Measurements from ENCODE around the gene SELENOW. TPM values are rescaled to one million over a fixed set of nuclear protein-coding genes. Genes with fewer than 3 reads are reported as not detected.
"Not testable (repeated sequence)": the region's sequence is repeated elsewhere in the genome, so short reads cannot be mapped to it uniquely, and the experiment has no call there.

The SELENOW gene
- total and polyA plus RNA-seq, 4 donors = 319 to 1,551 (median 758) TPM

- intact Hi-C loops (cut with DNase I) = no loop called here
- Histone ChIP-seq H3K4me3 (ENCODE audit: low read length in 2 of 2) (no peak overlapping the region), H3K36me3 (ENCODE audit: control insufficient read depth in 1 of 2, insufficient read depth in 2 of 2, low read length in 1 of 2) (no peaks in the 10 kb centered on the region), H3K9me3 (ENCODE audit: control insufficient read depth, low read length) (no peaks in the 10 kb centered on the region), H3K4me1 (ENCODE audit: control insufficient read depth in 1 of 2, insufficient read depth in 2 of 2, low read length in 2 of 2) (no peaks in the 10 kb centered on the region), H3K27ac (ENCODE audit: low read depth in 1 of 2, low read length in 2 of 2) (no peak overlapping the region), H3K27me3 (ENCODE audit: control insufficient read depth in 1 of 2, insufficient read depth in 2 of 2, low read length in 1 of 2) (no peaks in the 10 kb centered on the region)
- 74 to 77% methylated on average over 14 of the region's 14 CpGs for WGBS, 2 donors
- ATAC-seq (ENCODE audit: low FRiP score) = no peak
- DNase-seq = no peak
Observed at GRCh38 chr19:47797996-47798903, 19.7 kb downstream of the SELENOW start.

- Histone ChIP-seq H3K4me3 (ENCODE audit: low read length in 2 of 2) (no peak overlapping the region), H3K9me3 (ENCODE audit: control insufficient read depth, low read length) (no peaks in the 10 kb centered on the region), H3K27me3 (ENCODE audit: control insufficient read depth in 1 of 2, insufficient read depth in 2 of 2, low read length in 1 of 2) (no peaks in the 10 kb centered on the region), H3K4me1 (ENCODE audit: control insufficient read depth in 1 of 2, insufficient read depth in 2 of 2, low read length in 2 of 2) (no peaks in the 10 kb centered on the region), H3K36me3 (ENCODE audit: control insufficient read depth in 1 of 2, insufficient read depth in 2 of 2, low read length in 1 of 2) (no peaks in the 10 kb centered on the region), H3K27ac (ENCODE audit: low read depth in 1 of 2, low read length in 2 of 2) (no peak overlapping the region)
- 74 to 77% methylated on average over 4 of the region's 4 CpGs for whole genome bisulfite sequencing, 2 donors
- intact Hi-C loops (cut with DNase I) = no loop called here
- ATAC-seq (ENCODE audit: low FRiP score) (no peak), DNase-seq (no peak)
Observed at GRCh38 chr19:47798904-47799266, 20.4 kb downstream of the SELENOW start.

GRCh38 chr19:47801270-47801669 is 22.8 kb downstream of the SELENOW start:
- no peak for ATAC-seq (ENCODE audit: low FRiP score)
- H3K36me3 ChIP-seq (ENCODE audit: control insufficient read depth in 1 of 2, insufficient read depth in 2 of 2, low read length in 1 of 2) = no peaks in the 10 kb centered on the region
- H3K27ac ChIP-seq (ENCODE audit: low read depth in 1 of 2, low read length in 2 of 2) = no peak overlapping the region
- H3K27me3 ChIP-seq (ENCODE audit: control insufficient read depth in 1 of 2, insufficient read depth in 2 of 2, low read length in 1 of 2) = no peaks in the 10 kb centered on the region
- no peaks in the 10 kb centered on the region for H3K4me1 ChIP-seq (ENCODE audit: control insufficient read depth in 1 of 2, insufficient read depth in 2 of 2, low read length in 2 of 2)
- 92 to 94% methylated on average over 4 of the region's 4 CpGs for WGBS, 2 donors
- no peak overlapping the region for H3K4me3 ChIP-seq (ENCODE audit: low read length in 2 of 2)
- no peaks in the 10 kb centered on the region for H3K9me3 ChIP-seq (ENCODE audit: control insufficient read depth, low read length)
- no peak for DNase-seq
- intact Hi-C loops (cut with DNase I) = no loop called here

- H3K9me3 ChIP-seq (ENCODE audit: control insufficient read depth, low read length) = no peaks in the 10 kb centered on the region
- WGBS, 2 donors = 81 to 84% methylated on average over 11 to 25 of the region's 25 CpGs
- H3K27me3 ChIP-seq (ENCODE audit: control insufficient read depth in 1 of 2, insufficient read depth in 2 of 2, low read length in 1 of 2) = no peaks in the 10 kb centered on the region
Observed at GRCh38 chr19:47802521-47803043, 24.1 kb downstream of the SELENOW start.

GRCh38 chr19:47803148-47803547 is 24.6 kb downstream of the SELENOW start:
- H3K9me3 ChIP-seq (ENCODE audit: control insufficient read depth, low read length); H3K36me3 ChIP-seq (ENCODE audit: control insufficient read depth in 1 of 2, insufficient read depth in 2 of 2, low read length in 1 of 2); H3K27me3 ChIP-seq (ENCODE audit: control insufficient read depth in 1 of 2, insufficient read depth in 2 of 2, low read length in 1 of 2); DNase-seq; ATAC-seq (ENCODE audit: low FRiP score); H3K4me1 ChIP-seq (ENCODE audit: control insufficient read depth in 1 of 2, insufficient read depth in 2 of 2, low read length in 2 of 2); H3K4me3 ChIP-seq (ENCODE audit: low read length in 2 of 2); intact Hi-C loops (cut with DNase I); H3K27ac ChIP-seq (ENCODE audit: low read depth in 1 of 2, low read length in 2 of 2): not testable (repeated sequence)
- WGBS, 2 donors = 68 to 75% methylated on average over 9 to 21 of the region's 21 CpGs

More at GRCh38 chr19:47802521-47803043, 24.1 kb downstream of the SELENOW start:
- ATAC-seq (ENCODE audit: low FRiP score) (peak; percentile 37), DNase-seq (no peak)
- Histone ChIP-seq H3K27ac (ENCODE audit: low read depth in 1 of 2, low read length in 2 of 2) (no peak overlapping the region), H3K36me3 (ENCODE audit: control insufficient read depth in 1 of 2, insufficient read depth in 2 of 2, low read length in 1 of 2) (no peaks in the 10 kb centered on the region), H3K4me1 (ENCODE audit: control insufficient read depth in 1 of 2, insufficient read depth in 2 of 2, low read length in 2 of 2) (no peaks in the 10 kb centered on the region), H3K4me3 (ENCODE audit: low read length in 2 of 2) (no peak overlapping the region)
- intact Hi-C loops (cut with DNase I) = no loop called here

- DNase-seq; H3K4me1 ChIP-seq (ENCODE audit: control insufficient read depth in 1 of 2, insufficient read depth in 2 of 2, low read length in 2 of 2); intact Hi-C loops (cut with DNase I); ATAC-seq (ENCODE audit: low FRiP score); H3K27ac ChIP-seq (ENCODE audit: low read depth in 1 of 2, low read length in 2 of 2); H3K9me3 ChIP-seq (ENCODE audit: control insufficient read depth, low read length); H3K27me3 ChIP-seq (ENCODE audit: control insufficient read depth in 1 of 2, insufficient read depth in 2 of 2, low read length in 1 of 2); H3K36me3 ChIP-seq (ENCODE audit: control insufficient read depth in 1 of 2, insufficient read depth in 2 of 2, low read length in 1 of 2); H3K4me3 ChIP-seq (ENCODE audit: low read length in 2 of 2): not testable (repeated sequence)
- 92 to 96% methylated on average over 8 to 11 of the region's 12 CpGs for WGBS, 2 donors
Observed at GRCh38 chr19:47803671-47804070, 25.2 kb downstream of the SELENOW start.

- intact Hi-C loops (cut with DNase I); H3K9me3 ChIP-seq (ENCODE audit: control insufficient read depth, low read length); H3K4me1 ChIP-seq (ENCODE audit: control insufficient read depth in 1 of 2, insufficient read depth in 2 of 2, low read length in 2 of 2); H3K36me3 ChIP-seq (ENCODE audit: control insufficient read depth in 1 of 2, insufficient read depth in 2 of 2, low read length in 1 of 2); ATAC-seq (ENCODE audit: low FRiP score); DNase-seq; H3K27ac ChIP-seq (ENCODE audit: low read depth in 1 of 2, low read length in 2 of 2); H3K27me3 ChIP-seq (ENCODE audit: control insufficient read depth in 1 of 2, insufficient read depth in 2 of 2, low read length in 1 of 2); H3K4me3 ChIP-seq (ENCODE audit: low read length in 2 of 2): not testable (repeated sequence)
- WGBS, 2 donors = 81 to 85% methylated on average over 5 of the region's 5 CpGs
Observed at GRCh38 chr19:47804451-47804850, 25.9 kb downstream of the SELENOW start, which contains the start of gene TPRX1. TPRX1 (minus strand) TSS chr19:47804551; CDS start chr19:47804539, 12 bp downstream.

GRCh38 chr19:47805313-47805712 is 26.8 kb downstream of the SELENOW start:
- Histone ChIP-seq H3K27me3 (ENCODE audit: control insufficient read depth in 1 of 2, insufficient read depth in 2 of 2, low read length in 1 of 2) (no peaks in the 10 kb centered on the region), H3K4me3 (ENCODE audit: low read length in 2 of 2) (no peak overlapping the region), H3K36me3 (ENCODE audit: control insufficient read depth in 1 of 2, insufficient read depth in 2 of 2, low read length in 1 of 2) (no peaks in the 10 kb centered on the region), H3K9me3 (ENCODE audit: control insufficient read depth, low read length) (no peaks in the 10 kb centered on the region), H3K27ac (ENCODE audit: low read depth in 1 of 2, low read length in 2 of 2) (no peak overlapping the region), H3K4me1 (ENCODE audit: control insufficient read depth in 1 of 2, insufficient read depth in 2 of 2, low read length in 2 of 2) (no peaks in the 10 kb centered on the region)
- WGBS, 2 donors = 88% methylated on average over 10 of the region's 10 CpGs
- no peak for ATAC-seq (ENCODE audit: low FRiP score)
- intact Hi-C loops (cut with DNase I) = no loop called here
- DNase-seq = no peak

- no peak for DNase-seq
- H3K27ac ChIP-seq (ENCODE audit: low read depth in 1 of 2, low read length in 2 of 2) = no peak overlapping the region
- intact Hi-C loops (cut with DNase I) = no loop called here
- no peaks in the 10 kb centered on the region for H3K9me3 ChIP-seq (ENCODE audit: control insufficient read depth, low read length)
- no peaks in the 10 kb centered on the region for H3K27me3 ChIP-seq (ENCODE audit: control insufficient read depth in 1 of 2, insufficient read depth in 2 of 2, low read length in 1 of 2)
- no peaks in the 10 kb centered on the region for H3K36me3 ChIP-seq (ENCODE audit: control insufficient read depth in 1 of 2, insufficient read depth in 2 of 2, low read length in 1 of 2)
- 85 to 89% methylated on average over 6 of the region's 6 CpGs for WGBS, 2 donors
- ATAC-seq (ENCODE audit: low FRiP score) = no peak
- H3K4me3 ChIP-seq (ENCODE audit: low read length in 2 of 2) = no peak overlapping the region
- no peaks in the 10 kb centered on the region for H3K4me1 ChIP-seq (ENCODE audit: control insufficient read depth in 1 of 2, insufficient read depth in 2 of 2, low read length in 2 of 2)
Observed at GRCh38 chr19:47806435-47806834, 27.9 kb downstream of the SELENOW start.

Data from aorta (tissue), 5 donors.